Stimulated activated CD4-positive, alpha-beta T cell treated with anti-CD3 and anti-CD28 coated beads, Interleukin-4, amount 100 ng/mL, for 24 hours (primary cell): ENCODE results near the gene RABGAP1L.
A peak's percentile ranks its signal among the peaks of the same experiment; 100 is the strongest.
"Not testable (repeated sequence)": the region's sequence is repeated elsewhere in the genome, so short reads cannot be mapped to it uniquely, and the experiment has no call there.

ENCODE experiments used
- DNase-seq: peaks from one replicate; pipeline ENCODE4 v3.0.0-alpha.2; 2020

RABGAP1L gene

GRCh38 chr1:174837386-174837785 is 678.1 kb downstream of the RABGAP1L start:
- DNase-seq, result no peak

GRCh38 chr1:174839211-174839610 is 679.9 kb downstream of the RABGAP1L start:
- DNase-seq, result no peak

- no peak for DNase-seq
These were observed 682.4 kb downstream of the RABGAP1L start for GRCh38 chr1:174841747-174842146.

GRCh38 chr1:174848593-174849560 is 689.6 kb downstream of the RABGAP1L start:
- DNase-seq, result not testable (repeated sequence)

- DNase-seq, result no peak
These were observed 691.4 kb downstream of the RABGAP1L start for GRCh38 chr1:174850726-174851125.

DNA sequence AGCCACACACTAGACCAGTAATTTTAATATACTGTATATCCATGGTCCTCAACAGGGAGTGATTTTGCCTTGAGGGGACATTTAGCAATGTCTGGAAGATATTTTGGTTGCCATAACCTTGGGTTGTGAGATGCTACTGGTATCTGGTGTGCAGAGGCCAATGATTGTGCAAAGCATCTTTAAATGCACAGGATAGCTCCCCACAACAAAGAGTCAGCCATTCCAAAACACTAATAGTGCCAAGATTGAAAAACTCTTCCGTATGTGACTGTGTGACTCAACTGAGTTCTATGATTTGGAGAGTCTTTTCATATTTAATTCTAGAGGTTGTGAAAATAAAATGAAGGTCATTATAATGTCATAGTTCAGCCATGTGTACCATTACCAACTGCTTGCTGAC is 699.0 kb downstream of the RABGAP1L start:
- DNase-seq, result no peak

GRCh38 chr1:174870319-174870718 is 711.0 kb downstream of the RABGAP1L start:
- no peak for DNase-seq

GRCh38 chr1:174871886-174872285 is 712.6 kb downstream of the RABGAP1L start:
- no peak for DNase-seq

DNA sequence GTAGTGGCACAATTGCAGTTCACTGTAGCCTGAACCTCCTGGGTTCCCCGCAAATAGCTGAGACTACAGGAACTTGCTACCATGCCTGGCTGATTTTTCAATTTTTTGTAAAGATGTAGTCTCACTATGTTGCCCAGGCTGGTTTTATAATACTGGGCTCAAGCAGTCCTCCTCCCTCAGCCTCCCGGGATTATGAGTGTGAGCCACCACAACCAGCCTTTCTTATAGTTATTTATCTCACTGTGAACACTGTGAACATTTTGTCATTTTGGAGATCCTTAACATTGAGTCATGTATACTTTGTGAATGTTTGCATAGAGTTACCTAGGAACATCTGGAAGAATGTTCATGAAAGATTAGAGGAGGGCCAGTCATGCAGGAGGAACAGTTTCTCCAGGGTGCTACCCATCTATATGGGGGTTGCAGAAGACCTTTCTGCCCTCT is 713.3 kb downstream of the RABGAP1L start:
- DNase-seq, result no peak

DNA sequence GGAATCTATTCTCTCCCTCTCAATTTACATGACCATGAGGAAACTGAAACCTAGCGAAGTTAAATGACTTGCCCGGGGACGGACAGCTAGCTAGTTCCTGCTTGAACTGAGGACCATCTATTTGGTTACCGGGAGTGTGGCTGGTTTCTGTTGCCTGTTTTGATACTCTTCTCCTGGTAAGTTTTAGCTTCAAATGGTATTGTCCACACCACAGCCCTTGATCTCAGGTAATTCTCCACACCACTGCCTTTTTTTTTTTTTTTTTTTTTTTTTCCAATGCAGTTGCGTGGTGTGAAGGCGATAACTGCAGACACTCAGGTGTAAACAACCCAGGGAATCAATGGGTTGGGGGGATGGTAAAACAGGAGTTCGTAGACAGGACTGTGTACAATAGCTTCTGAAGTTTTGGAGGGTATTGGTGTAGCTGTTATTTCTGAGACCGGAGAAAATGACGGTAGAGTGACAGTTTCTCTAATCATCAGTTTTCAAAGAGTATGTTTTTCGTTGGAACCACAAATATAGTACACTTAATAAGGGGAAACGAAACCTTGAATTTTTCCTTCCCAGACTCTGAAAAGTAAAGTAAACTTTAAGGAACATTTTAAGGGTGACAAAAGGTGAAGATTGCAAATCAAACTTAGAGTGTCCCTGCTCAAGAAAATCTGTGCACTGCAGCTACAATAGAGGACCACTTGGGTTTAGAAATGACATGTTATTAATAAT is 715.2 kb downstream of the RABGAP1L start:
- no peak for DNase-seq

- peak; percentile 11 for DNase-seq
These were observed 716.0 kb downstream of the RABGAP1L start for GRCh38 chr1:174875306-174875705.

DNA sequence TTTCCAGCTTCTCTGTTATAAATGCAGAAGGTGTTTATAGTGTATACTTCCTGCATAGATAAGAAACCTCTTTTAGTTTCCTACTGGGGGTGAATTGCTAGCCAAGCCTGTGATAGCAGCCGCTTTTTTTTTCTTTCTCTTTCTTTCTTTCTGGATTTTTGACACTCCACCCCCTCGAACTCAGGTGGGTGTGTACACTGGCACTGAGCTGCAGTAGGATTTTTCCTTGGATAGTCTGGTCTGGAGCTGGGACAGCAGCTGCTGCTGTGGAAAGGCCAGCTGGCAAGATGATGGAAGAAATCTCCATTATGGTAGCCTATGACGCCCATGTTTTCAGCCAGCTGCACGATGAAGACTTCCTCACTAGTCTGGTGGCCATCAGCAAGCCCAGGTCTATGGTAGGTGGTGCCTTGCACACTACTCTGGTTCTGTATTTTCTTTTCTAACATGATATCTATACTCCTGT is 717.9 kb downstream of the RABGAP1L start:
- DNase-seq, result no peak

GRCh38 chr1:174880171-174880570 is 720.9 kb downstream of the RABGAP1L start:
- no peak for DNase-seq

GRCh38 chr1:174883409-174883808 is 724.1 kb downstream of the RABGAP1L start:
- no peak for DNase-seq

GRCh38 chr1:174884038-174884437 is 724.7 kb downstream of the RABGAP1L start:
- no peak for DNase-seq

GRCh38 chr1:174884566-174884965 is 725.2 kb downstream of the RABGAP1L start:
- DNase-seq, result no peak

DNA sequence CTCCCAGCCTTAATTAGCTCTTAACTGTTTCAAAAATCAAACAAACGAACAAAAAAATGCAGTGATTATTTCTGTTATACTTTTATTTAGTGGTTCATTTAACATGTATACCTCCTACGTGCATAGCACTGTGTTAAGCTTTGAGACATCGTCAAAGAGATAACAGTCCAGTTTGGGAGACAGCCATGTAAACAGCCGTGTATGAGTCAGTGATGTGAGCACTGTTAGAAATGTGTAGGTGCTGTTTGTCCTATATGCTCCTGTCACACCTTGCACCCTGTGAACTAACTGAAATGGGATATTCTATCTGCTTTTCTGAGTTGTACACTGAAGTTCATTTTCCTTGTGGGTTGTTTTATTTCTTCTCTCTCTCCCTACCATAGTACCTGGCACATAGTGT is 730.7 kb downstream of the RABGAP1L start:
- DNase-seq, result no peak

DNA sequence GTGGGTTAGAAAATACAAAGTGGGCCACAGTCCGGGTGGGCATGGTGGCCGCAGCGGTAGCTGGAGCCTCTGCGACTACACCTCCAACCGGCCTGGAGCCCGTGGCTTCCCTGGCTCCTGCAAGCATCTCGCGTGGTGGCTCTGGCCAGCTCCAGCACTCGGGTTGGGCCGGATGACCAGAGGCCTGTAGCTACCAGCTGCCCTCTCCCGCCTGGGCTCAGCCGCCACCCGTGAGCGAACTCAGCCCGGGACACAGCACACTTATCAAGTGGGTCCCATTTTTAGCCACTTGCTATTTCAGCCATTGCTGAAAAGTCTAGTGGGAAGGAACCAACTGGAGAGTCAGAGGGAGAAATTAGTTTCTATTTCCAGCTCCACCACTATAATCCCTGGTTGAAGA is 732.7 kb downstream of the RABGAP1L start:
- no peak for DNase-seq

DNA sequence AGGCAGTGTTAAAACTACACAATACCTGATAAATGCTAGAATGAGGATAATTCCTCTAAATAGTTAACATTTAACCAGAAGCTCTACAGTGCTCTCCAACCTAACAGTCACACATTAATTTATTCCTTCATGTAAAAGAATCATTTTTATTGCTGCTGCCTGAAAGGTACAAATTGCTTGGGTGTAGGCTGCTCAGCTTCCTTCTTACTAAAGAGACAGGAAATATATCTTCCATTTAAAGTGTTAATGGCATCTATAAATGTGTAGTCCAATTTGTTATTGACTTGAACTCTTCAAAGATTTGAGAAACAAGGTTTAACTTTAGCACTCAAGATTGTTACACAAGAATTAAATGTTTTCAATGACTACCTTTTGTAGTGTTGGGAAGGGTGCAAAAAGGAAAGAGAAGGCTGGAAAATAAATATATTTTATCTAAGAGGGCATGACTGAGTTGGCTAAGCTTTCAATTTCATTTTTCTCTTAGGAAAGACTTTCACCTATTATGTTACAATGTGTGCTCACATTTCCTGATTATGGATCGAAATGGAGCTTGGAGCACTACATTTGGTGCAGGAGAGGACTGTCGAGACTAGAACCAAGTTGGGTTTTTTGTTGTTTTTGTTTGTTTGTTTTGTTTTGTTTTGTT is 734.9 kb downstream of the RABGAP1L start:
- DNase-seq, result no peak

- DNase-seq, result not testable (repeated sequence)
These were observed 736.3 kb downstream of the RABGAP1L start for GRCh38 chr1:174895610-174896009.

DNA sequence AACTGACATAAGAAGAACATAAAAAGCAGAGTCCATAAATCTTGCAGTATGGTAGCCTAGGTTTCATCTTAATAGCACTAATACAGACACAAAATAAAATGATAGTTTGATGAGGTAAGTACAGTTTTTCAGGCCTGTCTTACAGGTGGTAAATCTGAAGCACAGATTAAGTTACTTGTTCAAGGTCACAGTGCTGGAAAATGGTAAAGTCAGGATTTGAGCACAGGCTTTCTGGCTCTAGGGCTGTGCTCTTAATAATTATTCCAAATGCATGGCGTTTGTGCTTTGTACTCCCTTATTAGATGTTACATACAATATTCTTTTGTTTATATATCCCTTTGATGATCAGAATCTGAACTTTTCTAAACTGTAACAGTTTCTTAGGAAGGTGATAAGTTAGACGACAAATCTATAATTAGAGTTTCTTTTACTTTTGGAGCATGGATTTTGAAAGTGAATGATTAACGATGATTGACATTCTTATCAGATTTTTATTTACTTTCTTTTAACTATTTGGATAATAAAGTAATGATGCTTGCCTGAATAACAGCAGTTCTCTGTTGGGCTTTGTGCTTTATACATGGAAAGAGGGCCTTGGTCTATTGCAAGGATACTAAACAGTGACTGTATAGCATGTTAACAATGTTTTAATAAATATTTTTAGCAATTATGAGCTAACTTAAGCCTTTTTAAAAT is 738.9 kb downstream of the RABGAP1L start:
- DNase-seq, result no peak

- no peak for DNase-seq
These were observed 741.0 kb downstream of the RABGAP1L start for GRCh38 chr1:174900317-174900716.
